T-helper 1 cell (primary cell): ENCODE results near the gene EVA1B.

Experiments used
- DNase-seq, 5 donors: peaks; one replicate each; pipeline ENCODE4 v3.0.0-alpha.2; 2012 to 2020
- total RNA-seq, 4 donors: gene quantifications; one replicate each; lab custom pipeline; 2026; lab: John Stamatoyannopoulos, UW

The EVA1B gene, protein sequence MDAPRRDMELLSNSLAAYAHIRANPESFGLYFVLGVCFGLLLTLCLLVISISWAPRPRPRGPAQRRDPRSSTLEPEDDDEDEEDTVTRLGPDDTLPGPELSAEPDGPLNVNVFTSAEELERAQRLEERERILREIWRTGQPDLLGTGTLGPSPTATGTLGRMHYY
- total RNA-seq: 1.2 to 5.1 (median 2.6) reads per million in 4 donors

GRCh38 chr1:36323636-36324352, at the start of gene EVA1B:
Gene EVA1B, minus strand, starts transcription at chr1:36323645. Its CDS starts 608 bp downstream, at chr1:36323037.
- DNase-seq: peak in 4 of 5 donors; percentile 34 to 59 (median 45)

- DNase-seq: no peak
Measured at GRCh38 chr1:36372617-36373016, 49.2 kb upstream of the EVA1B start.

DNA sequence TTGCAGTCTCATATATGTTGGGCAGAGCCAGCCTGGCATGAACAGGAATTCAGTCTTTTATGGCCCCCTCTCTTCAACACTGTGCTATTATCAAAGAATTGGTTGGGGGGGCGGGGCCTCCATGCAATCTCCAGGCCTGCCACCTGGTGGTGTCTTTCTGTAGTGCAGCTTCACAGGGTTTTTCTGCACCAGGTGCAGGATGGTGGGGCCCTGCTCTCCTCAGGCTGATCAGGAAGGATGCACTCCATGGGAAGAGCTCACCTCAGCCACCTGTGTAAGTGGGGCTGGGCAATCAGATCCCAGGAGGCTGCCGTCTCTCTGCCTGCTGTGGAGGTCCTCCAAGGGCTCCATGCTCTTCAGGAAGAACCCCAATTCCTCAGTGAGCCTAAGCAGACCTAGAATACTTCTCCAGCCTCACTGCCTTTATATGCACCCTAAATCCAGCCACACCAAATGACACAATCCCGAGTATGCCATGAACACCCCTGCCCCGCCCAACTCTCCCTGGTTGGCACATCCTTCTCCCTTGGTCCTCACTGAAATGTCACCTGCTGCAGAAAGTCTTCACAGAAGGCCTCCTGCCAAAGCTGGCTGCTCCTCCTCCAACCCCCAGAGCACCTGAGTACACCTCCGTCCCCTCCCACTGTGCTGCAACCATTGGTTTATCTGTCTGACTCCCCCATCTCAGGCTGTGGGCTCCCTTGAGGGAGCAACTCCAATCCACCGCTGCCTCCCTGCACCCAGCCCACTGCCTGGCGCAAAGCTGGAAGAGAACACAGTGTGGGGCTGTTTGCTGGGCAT, 45.8 kb upstream of the EVA1B start:
- DNase-seq: peak; percentile 55 to 85 (median 69)

DNA sequence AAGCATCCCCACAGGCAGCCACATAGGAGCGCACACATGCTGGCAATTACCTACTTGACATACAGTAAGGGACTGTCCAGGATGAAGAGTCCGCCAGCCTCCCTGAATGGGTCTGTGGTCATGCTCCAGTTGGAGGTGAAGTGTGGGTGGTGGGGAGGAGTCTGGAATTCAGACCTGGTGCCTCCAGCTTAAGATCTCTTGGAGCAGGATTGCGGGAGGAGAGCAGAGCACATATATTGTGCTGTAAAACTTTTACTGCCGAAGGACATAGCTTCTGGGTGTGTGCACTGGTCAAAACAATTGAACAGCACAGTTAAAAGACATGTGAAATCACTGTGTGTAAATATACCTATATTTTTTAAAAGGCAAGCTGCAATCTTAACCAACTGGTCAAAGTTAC, 44.4 kb upstream of the EVA1B start:
- DNase-seq: no peak

- DNase-seq: peak in 3 of 5 donors; percentile 11 to 48 (median 28)
Measured at GRCh38 chr1:36367066-36367465, 43.6 kb upstream of the EVA1B start.

DNA sequence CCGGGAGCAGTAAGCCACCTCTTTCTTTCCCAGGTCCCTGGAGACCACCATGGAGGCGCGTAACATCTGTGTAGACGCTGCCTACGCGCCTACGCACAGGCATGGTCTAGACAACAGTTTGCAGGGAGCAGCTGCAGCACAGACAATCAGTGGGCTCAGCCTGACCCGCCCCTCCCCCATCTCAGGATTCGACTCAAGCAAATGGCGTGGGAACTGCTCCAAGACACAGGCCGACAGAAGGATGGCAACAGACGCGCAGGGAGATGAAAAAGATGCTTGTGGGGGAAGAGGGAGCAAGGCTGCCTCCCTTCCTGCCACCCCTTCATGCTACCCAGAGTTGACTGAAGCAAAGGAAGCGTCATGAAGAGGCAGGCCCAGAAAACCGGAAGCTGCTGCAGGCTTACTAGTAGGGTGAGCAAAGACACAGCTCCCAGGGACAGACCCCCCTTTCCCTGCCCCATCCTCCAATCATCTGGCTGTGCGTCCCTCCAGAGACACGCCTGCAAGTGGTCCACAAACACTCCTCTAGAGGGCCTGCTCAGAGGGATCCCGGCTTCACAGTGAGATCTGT, 42.7 kb upstream of the EVA1B start:
- peak in 4 of 5 donors; percentile 45 to 68 (median 54) for DNase-seq

DNA sequence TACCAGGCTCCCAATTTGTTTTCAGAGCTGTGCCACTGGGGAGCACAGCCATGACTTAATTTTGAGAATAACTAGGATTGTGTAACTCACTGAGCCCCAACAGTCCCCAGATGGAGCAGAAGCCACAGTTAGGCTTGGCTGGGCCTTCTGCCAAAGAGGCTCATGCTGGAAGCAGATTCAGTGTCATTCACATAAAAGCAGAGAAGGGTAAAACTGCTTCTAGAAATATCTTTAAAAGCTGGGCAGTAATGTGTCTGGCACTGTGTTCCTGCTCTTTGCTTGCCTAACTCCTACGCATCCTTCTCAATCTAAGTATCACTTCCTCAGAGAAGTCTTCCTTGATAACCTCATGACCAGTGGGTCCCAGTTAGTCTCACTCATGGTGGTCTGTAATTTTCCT, 41.9 kb upstream of the EVA1B start:
- no peak for DNase-seq

DNA sequence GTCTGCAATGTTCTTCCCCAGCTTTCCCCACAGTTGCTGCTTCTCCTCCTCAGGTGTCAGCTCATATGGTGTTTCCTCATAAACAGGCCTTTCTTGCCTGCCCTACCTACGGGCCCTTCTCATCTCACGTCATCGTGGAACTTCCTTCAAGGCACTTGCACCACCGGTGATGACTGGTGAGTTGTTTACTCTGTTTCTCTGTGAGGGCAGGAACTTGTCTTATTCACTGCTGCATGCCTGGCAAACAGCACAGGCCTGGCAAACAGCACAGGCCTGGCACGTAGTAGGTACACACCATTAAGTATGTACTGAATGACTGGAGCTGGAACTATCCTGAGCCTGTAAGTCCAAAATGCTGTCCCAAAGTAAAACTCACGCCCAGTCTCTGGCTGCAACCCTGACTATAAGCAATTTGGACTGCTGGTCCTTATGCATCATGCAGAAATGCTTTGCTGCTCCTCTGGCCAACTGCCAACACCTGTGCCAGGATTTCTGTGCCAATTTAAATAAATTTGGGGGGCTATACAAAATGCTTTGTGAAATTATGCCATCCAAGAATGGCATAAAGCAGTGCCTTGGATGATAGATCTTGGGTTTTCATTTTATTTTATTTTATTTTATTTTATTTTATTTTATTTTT, 36.6 kb upstream of the EVA1B start:
- peak in 2 of 5 donors; percentile 22 to 44 for DNase-seq

- no peak for DNase-seq
Measured at GRCh38 chr1:36359383-36359782, 35.9 kb upstream of the EVA1B start.

GRCh38 chr1:36358514-36359084, 35.2 kb upstream of the EVA1B start:
- DNase-seq: no peak

DNA sequence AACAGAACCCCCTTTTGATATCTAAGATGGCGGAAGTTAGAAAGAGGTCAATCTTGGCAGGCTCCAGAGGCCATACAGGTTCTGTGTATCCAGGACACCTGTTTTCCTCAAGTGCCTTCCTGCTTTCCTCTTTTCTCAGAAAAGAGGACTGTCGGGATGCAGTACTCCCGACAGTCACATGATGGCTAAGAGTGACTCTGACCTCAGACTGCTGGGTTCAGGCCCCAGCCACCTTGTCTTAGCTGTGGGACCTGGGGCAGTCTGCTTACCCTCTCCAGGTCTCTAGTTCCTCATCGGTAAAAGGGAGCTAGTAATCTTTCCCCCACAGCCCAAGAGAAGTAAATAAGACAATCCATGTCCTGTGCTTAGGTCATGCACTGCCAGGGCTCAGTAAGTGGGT, 32.4 kb upstream of the EVA1B start:
- no peak for DNase-seq

GRCh38 chr1:36354486-36354885, 31.0 kb upstream of the EVA1B start:
- DNase-seq: no peak

- DNase-seq: no peak
Measured at GRCh38 chr1:36352910-36353878, 29.7 kb upstream of the EVA1B start.

DNA sequence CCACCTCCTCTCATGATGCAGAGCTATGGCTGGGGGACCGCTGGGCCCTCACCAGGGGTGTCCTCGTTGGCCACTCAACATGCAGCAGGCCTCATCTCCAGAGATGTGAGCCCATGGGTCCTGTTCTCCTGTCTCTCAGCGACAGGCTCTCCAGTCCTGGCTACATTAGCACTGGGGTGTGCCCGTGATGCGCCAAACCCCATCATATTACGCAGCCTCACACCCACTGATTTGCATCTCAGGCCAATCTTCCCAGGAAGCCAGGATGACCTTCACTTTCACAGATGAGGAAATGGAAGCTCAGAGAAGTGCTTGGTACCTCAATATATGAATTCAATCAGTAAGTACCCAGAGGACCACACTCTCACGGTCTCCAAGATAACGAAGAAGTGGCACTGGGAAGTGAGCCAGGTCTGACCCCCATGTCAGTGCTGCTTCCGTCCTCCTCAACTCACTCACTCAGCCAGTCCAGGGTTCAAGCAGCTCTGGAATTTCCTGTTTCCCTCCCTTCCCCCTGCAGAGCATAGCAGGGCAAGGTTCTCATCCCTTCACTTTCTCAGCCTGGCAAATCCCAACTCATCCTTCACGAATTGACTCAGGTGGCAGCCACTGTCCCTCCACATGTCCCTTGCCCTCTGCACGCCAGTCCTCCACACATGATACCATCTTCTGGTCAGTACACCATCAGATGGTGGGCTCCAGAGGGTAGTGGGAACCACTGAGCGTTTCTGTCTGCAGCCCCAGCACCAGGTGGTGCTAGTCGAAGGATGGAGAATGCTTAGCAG, 28.9 kb upstream of the EVA1B start:
- no peak for DNase-seq

GRCh38 chr1:36351227-36351977, 28.0 kb upstream of the EVA1B start:
- no peak for DNase-seq

DNA sequence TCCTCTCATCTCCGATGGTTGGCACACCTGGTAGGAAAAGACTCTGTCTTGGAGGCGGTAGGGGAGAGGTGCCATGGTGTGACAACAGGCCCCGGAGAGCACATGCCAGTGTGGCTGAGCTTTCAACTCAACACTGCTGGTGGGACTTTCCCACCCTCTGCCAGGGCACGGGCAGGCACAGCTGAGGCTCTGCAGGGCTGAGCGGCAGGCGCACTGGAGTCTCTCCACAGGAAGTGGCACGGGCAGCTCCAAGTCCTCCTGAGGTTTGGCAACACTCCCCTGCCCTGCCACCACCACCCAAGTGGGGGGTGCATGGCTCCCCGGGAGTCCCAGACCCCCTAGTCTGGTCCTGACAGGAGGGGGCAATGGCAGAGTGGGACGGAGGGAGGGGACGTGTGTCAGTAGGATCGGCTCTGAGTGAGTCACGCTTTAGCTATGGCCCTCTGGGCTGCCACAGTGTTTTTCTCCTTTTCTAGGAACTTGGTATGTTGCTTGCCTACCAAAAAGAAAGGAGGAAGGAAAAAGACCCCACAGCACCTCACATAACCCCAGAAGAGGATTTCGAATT, 27.3 kb upstream of the EVA1B start:
- DNase-seq: peak in 3 of 5 donors; percentile 43 to 63 (median 49)

GRCh38 chr1:36349839-36350238, 26.4 kb upstream of the EVA1B start:
- DNase-seq: no peak

GRCh38 chr1:36349241-36349671, 25.8 kb upstream of the EVA1B start:
- DNase-seq: no peak
